DOHH2 (cell line): ENCODE data around the gene B4GALNT4.

Experiments used
- H3F3A ChIP-seq: fragments of 200-600 bp; sonication (generic), shearing (Covaris generic); 2 replicates; pipeline ENCODE4 v1.6.0; 2016; ENCODE audit warnings: antibody characterized with exemption, mild to moderate bottlenecking; ENCODE audit not compliant: control insufficient read depth, insufficient read depth
- H3K27ac ChIP-seq: fragments of 200-600 bp; sonication (generic); 2 replicates; pipeline ENCODE4 v1.5.1; 2014; ENCODE audit warnings: low read depth, mild to moderate bottlenecking, low read length, moderate library complexity
- H3K27me3 ChIP-seq: fragments of 200-600 bp; sonication (generic); 2 replicates; pipeline ENCODE4 v1.6.1; 2014; ENCODE audit warnings: mild to moderate bottlenecking, low read length, mixed read lengths; ENCODE audit not compliant: control insufficient read depth
- H3K36me3 ChIP-seq: fragments of 200-600 bp; sonication (generic); 2 replicates; pipeline ENCODE4 v1.6.1; 2014; ENCODE audit warnings: mild to moderate bottlenecking, low read length, moderate library complexity, mixed read lengths; ENCODE audit not compliant: control insufficient read depth
- H3K4me1 ChIP-seq: fragments of 200-600 bp; sonication (generic); 2 replicates; pipeline ENCODE4 v1.6.1; 2014; ENCODE audit warnings: mild to moderate bottlenecking, low read length, mixed read lengths; ENCODE audit not compliant: control insufficient read depth
- H3K4me2 ChIP-seq: fragments of 200-600 bp; sonication (generic); 2 replicates; pipeline ENCODE4 v1.6.0; 2014; ENCODE audit warnings: mild to moderate bottlenecking, low read length, moderate library complexity
- H3K4me3 ChIP-seq: fragments of 200-600 bp; sonication (generic); 2 replicates; pipeline ENCODE4 v1.5.1; 2014; ENCODE audit warnings: mild to moderate bottlenecking, low read length, mixed read lengths
- H3K79me2 ChIP-seq: fragments of 200-600 bp; sonication (generic); 2 replicates; pipeline ENCODE4 v1.6.1; 2014; ENCODE audit warnings: mild to moderate bottlenecking, low read length, mixed read lengths; ENCODE audit not compliant: control insufficient read depth
- H3K9me2 ChIP-seq: fragments of 200-600 bp; sonication (generic); replicated peaks from 2 replicates; pipeline ENCODE4 v1.6.1; 2014; ENCODE audit warnings: mild to moderate bottlenecking, low read length, mixed read lengths; ENCODE audit not compliant: control insufficient read depth
- H3K9me3 ChIP-seq: fragments of 200-600 bp; sonication (generic); 2 replicates; pipeline ENCODE4 v1.6.1; 2014; ENCODE audit warnings: antibody characterized with exemption, low read length, mixed read lengths; ENCODE audit not compliant: control insufficient read depth, insufficient read depth
- H4K20me1 ChIP-seq: fragments of 200-600 bp; sonication (generic); 2 replicates; pipeline ENCODE4 v1.6.0; 2014; ENCODE audit warnings: low read depth, mild to moderate bottlenecking, antibody characterized with exemption, low read length, moderate library complexity; ENCODE audit not compliant: control insufficient read depth, insufficient read depth
- CTCF ChIP-seq: fragments of 200-600 bp; sonication (generic); IDR thresholded peaks from one replicate; pipeline ENCODE4 v1.5.1; 2014; ENCODE audit warnings: antibody characterized with exemption, mild to moderate bottlenecking, low read depth, low read length; ENCODE audit not compliant: poor library complexity, severe bottlenecking
- EZH2phosphoT487 ChIP-seq: fragments of 200-600 bp; sonication (generic); IDR thresholded peaks from 2 replicates; pipeline ENCODE4 v1.6.1; 2017; ENCODE audit warnings: borderline replicate concordance, mild to moderate bottlenecking, antibody characterized with exemption, low read length, moderate library complexity, mixed read lengths

B4GALNT4 gene

DNA sequence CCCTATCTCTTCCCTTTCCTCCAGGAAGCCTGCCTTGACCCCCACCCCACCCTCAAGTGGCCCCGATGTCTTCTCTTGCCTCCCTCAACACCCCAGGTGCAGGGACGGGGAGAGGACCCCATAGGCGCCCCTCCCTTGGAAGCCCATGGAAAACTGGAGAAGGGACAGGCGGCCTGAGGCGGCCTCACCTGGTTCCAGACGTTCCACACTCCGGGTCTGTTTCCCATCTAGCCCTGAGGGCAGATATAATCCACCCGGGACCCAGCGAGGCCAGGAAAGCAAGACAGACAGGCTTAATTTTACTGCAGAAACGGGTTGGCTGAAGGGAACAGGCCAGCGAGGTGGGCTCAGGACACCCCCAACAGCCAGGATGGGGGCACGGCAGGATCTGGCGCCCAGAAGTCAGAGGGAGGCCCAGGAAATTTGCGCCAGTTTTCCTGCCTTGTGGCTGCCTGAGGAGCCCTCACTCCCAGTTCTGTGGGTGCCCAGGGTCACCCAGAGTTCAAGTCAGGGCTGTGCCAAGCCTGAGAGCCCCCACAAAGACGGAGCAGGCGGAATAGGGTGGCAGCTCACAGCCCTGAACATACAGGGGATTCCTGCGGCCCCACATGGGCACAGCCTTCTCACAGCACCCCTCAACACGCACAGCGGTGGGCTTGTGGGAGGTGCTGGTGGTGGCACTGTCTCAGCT, 48.5 kb downstream of the B4GALNT4 start:
- no peaks in the 10 kb centered on the region for H3K79me2 ChIP-seq
- no peaks in the 10 kb centered on the region for H3K9me2 ChIP-seq
- no peak overlapping the region for H3K27ac ChIP-seq
- no peaks in the 10 kb centered on the region for H3K36me3 ChIP-seq
- H3F3A ChIP-seq: no peaks in the 10 kb centered on the region
- no peak overlapping the region for H3K4me2 ChIP-seq
- TF ChIP-seq EZH2phosphoT487: no peak
- H3K4me1 ChIP-seq: peaks cover 20% of the 10 kb centered on the region
- H4K20me1 ChIP-seq: no peaks in the 10 kb centered on the region
- peaks cover 23% of the 10 kb centered on the region for H3K27me3 ChIP-seq
- no peak overlapping the region for H3K4me3 ChIP-seq
- no peaks in the 10 kb centered on the region for H3K9me3 ChIP-seq

GRCh38 chr11:418343-419247, 49.3 kb downstream of the B4GALNT4 start:
- no peak for TF ChIP-seq EZH2phosphoT487
- TF ChIP-seq CTCF: no peak
- Histone ChIP-seq H3K79me2 (no peaks in the 10 kb centered on the region), H3K9me3 (no peaks in the 10 kb centered on the region), H3K27me3 (peaks cover 23% of the 10 kb centered on the region), H3K4me3 (no peak overlapping the region), H3K9me2 (no peaks in the 10 kb centered on the region), H3K4me1 (peaks cover 20% of the 10 kb centered on the region), H3F3A (no peaks in the 10 kb centered on the region), H3K36me3 (no peaks in the 10 kb centered on the region), H4K20me1 (no peaks in the 10 kb centered on the region), H3K4me2 (no peak overlapping the region), H3K27ac (no peak overlapping the region)

DNA sequence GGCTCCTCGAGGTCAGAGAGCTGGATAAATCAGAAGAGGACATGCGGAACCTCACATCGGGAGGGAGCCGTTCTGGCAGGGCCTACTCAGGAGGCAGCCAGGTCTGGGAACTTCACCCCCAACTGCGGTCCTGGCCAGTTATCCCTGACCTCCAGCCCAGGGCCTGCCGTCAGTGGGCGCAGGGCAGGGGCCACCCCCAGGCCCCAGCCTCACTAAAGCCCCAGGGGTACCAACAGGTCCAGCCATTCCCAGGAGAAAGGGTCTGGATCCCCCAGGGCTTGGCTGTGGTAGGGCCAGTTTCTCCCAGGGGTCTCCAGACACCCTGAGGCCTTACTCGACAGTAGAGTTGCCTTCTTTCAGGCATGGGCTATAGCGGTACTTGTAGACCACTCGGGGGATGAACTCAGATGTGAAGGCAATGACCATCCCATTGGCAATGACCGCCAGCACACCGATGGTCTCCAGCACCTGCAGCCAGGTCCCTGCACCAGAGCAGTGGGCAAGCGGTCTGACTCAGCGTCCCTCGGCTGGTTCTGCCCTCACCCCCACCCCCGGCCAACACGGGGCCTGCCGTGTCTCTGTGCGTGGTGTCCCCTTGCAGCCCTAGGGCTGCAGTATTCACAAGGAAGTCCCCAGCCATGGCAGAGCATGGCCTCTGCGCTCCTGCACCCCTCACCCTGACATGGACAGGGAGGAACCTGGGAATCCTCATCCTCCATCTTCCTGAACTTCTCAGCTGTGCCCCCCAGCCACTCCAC, 50.1 kb downstream of the B4GALNT4 start:
- no peaks in the 10 kb centered on the region for H4K20me1 ChIP-seq
- H3K79me2 ChIP-seq: no peaks in the 10 kb centered on the region
- H3F3A ChIP-seq: no peaks in the 10 kb centered on the region
- no peaks in the 10 kb centered on the region for H3K9me3 ChIP-seq
- peaks cover 21% of the 10 kb centered on the region for H3K27me3 ChIP-seq
- H3K27ac ChIP-seq: no peak overlapping the region
- no peaks in the 10 kb centered on the region for H3K36me3 ChIP-seq
- no peak overlapping the region for H3K4me3 ChIP-seq
- no peak overlapping the region for H3K4me2 ChIP-seq
- H3K9me2 ChIP-seq: no peaks in the 10 kb centered on the region
- peaks cover 17% of the 10 kb centered on the region for H3K4me1 ChIP-seq
- TF ChIP-seq EZH2phosphoT487 (no peak), CTCF (no peak)
